ENCODE measurements around the gene ADRA1B. TPM values are rescaled to one million over a fixed set of nuclear protein-coding genes. Genes with fewer than 3 reads are reported as not detected.

Gene ADRA1B
- total and polyA plus RNA-seq, 10 of the 15 experiments (the other 5 are each of a cell fraction or from before 2014, with no cell fraction given), result 0.04 TPM; not detected in 9

GRCh38 chr5:159995907-159996306, 79.6 kb downstream of the ADRA1B start:
- FAIRE-seq (no peak), DNase-seq (ENCODE audit: low read depth, low spot score) (no peak), ATAC-seq (no peak)
- no peaks in the 10 kb centered on the region for H3K4me1 ChIP-seq (ENCODE audit: control insufficient read depth, insufficient read depth, low read length)
- peaks cover 0 to 2% of the 10 kb centered on the region in 2 experiments; a peak in 1 of 4 replicates for H3K27me3 ChIP-seq (replicated peaks in 1 of 2; ENCODE audit: control insufficient read depth in 2 of 2, insufficient read depth in 2 of 2, low read length in 1 of 2)
- H2AFZ ChIP-seq (ENCODE audit: control insufficient read depth, low read depth, low read length), result no peak overlapping the region
- H3K4me3 ChIP-seq, result no peak overlapping the region
- no peak overlapping the region for H3K4me2 ChIP-seq (ENCODE audit: control insufficient read depth, insufficient read depth)
- intact Hi-C loops (cut with micrococcal nuclease; ENCODE audit: unreplicated experiment), result no loop called here
- POLR2A ChIA-PET, result interaction anchor here (0.6 kb wide), 1 partner anchor 1293 kb away, joined by 4 read pairs; no protein-coding TSS in a partner anchor
- no TSS peak for BruUV-seq (replicated peaks)
- no peak overlapping the region for H3K9ac ChIP-seq (ENCODE audit: control insufficient read depth, insufficient read depth, low read length)
- no peaks in the 10 kb centered on the region for H4K20me1 ChIP-seq (ENCODE audit: control insufficient read depth, insufficient read depth)
- 33% methylated on average over 3 of the region's 3 CpGs for WGBS (ENCODE audit: insufficient coverage, insufficient replicate concordance, low lambda C conversion rate, missing lambda C conversion rate)
- RAD21 ChIA-PET (ENCODE audit: unreplicated experiment), result interaction anchor here (0.8 to 1.0 kb wide), 2 partner anchors 9 to 26 kb away, joined by 3 read pairs; no protein-coding TSS in a partner anchor
- H3K36me3 ChIP-seq (ENCODE audit: control insufficient read depth in 2 of 2, insufficient read depth in 2 of 2, low read length in 1 of 2), result no peaks in the 10 kb centered on the region
- no peak overlapping the region for H3K27ac ChIP-seq (ENCODE audit: control insufficient read depth, insufficient read depth)
- SMC1A ChIA-PET (ENCODE audit: uncharacterized antibody, unreplicated experiment), result no interaction called here
- CTCF ChIA-PET, result interaction anchor here (1.4 kb wide), 1 partner anchor 9 kb away, joined by 5 read pairs; no protein-coding TSS in a partner anchor
- in situ Hi-C loops (cut with MboI), result no loop called here
- no peaks in the 10 kb centered on the region for H3K79me2 ChIP-seq (ENCODE audit: control insufficient read depth, insufficient read depth, low read length)
- peaks cover 6% of the 10 kb centered on the region; the same call in 2 of the 3 replicates for H3K9me3 ChIP-seq (replicated peaks; ENCODE audit: control insufficient read depth, insufficient read depth, low read length)
- TF ChIP-seq ZNF687 (IDR thresholded peaks at IDR 0.05), result no peak
- no peak for TF ChIP-seq BCL3 (IDR thresholded peaks at IDR 0.05; ENCODE audit: borderline replicate concordance, insufficient read depth, low read depth, low read length, poor library complexity, severe bottlenecking)
- TF ChIP-seq SUZ12 (IDR thresholded peaks at IDR 0.05; ENCODE audit: unreplicated experiment), result no peak
- no peak for TF ChIP-seq IRF4 (IDR thresholded peaks at IDR 0.05; ENCODE audit: low read depth, low read length)
- no peak for TF ChIP-seq PRDM15 (CRISPR knock-in tag; IDR thresholded peaks at IDR 0.05)
- TF ChIP-seq NFXL1 (IDR thresholded peaks at IDR 0.05; ENCODE audit: borderline replicate concordance), result no peak
- no peak for TF ChIP-seq YBX1 (IDR thresholded peaks at IDR 0.05)
- no peak for TF ChIP-seq IKZF2 (IDR thresholded peaks at IDR 0.05)
- TF ChIP-seq RB1 (IDR thresholded peaks at IDR 0.05; ENCODE audit: borderline replicate concordance), result no peak
- TF ChIP-seq BHLHE40 (IDR thresholded peaks at IDR 0.05; ENCODE audit: borderline replicate concordance in 1 of 2, low read depth in 2 of 2, low read length in 1 of 2), result no peak
- TF ChIP-seq SRF (IDR thresholded peaks at IDR 0.05; ENCODE audit: low read depth in 2 of 2, low read length in 2 of 2), result no peak
- TF ChIP-seq TAF1 (IDR thresholded peaks at IDR 0.05; ENCODE audit: borderline replicate concordance, low read depth, low read length), result no peak
- TF ChIP-seq KLF5 (IDR thresholded peaks at IDR 0.05; ENCODE audit: partially characterized antibody), result no peak
- no peak for TF ChIP-seq STAT1 (conservative IDR thresholded peaks at IDR 0.05)
- no peak for TF ChIP-seq SIN3A (IDR thresholded peaks at IDR 0.05; ENCODE audit: low read depth, low read length)
- TF ChIP-seq RCOR1 (conservative IDR thresholded peaks at IDR 0.05; ENCODE audit: low read depth, low read length), result no peak
- TF ChIP-seq BCL11A (IDR thresholded peaks at IDR 0.05; ENCODE audit: low read depth, low read length), result no peak
